ENCODE data around the gene TOM1.

TOM1 gene

DNA sequence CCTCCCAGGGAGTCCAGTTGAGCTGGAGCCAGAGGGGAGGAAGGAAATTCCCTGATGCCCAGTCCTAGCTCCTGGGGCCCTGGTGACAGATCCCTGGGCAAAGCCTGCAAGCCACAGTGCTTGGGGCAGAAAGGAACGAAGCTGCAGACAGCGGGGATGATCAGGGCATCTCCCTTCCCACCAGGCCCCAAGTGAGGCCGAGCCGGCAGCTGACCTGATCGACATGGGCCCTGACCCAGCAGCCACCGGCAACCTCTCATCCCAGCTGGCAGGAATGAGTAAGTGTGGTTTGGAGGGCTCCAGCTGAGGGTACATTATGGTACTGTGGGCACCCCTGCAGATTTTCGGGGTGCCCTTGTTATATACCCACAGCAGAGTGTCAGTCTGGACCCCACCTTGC, 33.5 kb downstream of the TOM1 start:
- H3K27ac ChIP-seq = no peak overlapping the region

DNA sequence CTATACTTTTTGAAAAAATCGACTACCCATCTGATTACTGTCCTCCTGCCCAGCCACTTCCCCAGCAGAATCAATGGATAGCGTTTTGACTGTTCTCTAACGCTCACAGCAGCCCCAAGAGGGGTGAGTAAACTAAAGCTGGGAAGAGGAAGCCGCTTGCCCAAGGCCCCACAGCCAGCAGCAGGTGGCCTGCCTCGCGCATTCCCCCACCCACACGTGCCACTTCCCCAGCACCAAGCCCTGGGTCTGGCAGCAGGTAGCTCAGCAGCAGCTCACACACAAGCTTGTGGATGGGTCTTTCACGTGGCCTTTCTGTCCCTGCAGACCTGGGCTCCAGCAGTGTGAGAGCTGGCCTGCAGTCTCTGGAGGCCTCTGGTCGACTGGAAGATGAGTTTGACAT, 34.3 kb downstream of the TOM1 start:
- no peak for TF ChIP-seq ZFX (IDR thresholded peaks at IDR 0.05)
- TF ChIP-seq, protein P1, sequence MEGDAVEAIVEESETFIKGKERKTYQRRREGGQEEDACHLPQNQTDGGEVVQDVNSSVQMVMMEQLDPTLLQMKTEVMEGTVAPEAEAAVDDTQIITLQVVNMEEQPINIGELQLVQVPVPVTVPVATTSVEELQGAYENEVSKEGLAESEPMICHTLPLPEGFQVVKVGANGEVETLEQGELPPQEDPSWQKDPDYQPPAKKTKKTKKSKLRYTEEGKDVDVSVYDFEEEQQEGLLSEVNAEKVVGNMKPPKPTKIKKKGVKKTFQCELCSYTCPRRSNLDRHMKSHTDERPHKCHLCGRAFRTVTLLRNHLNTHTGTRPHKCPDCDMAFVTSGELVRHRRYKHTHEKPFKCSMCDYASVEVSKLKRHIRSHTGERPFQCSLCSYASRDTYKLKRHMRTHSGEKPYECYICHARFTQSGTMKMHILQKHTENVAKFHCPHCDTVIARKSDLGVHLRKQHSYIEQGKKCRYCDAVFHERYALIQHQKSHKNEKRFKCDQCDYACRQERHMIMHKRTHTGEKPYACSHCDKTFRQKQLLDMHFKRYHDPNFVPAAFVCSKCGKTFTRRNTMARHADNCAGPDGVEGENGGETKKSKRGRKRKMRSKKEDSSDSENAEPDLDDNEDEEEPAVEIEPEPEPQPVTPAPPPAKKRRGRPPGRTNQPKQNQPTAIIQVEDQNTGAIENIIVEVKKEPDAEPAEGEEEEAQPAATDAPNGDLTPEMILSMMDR (conservative IDR thresholded peaks at IDR 0.05) = no peak
- no peak overlapping the region for H3K27ac ChIP-seq

More for the DNA sequence above, 33.5 kb downstream of the TOM1 start:
- TF ChIP-seq ZFX (IDR thresholded peaks at IDR 0.05) = no peak
- TF ChIP-seq, protein P1 (conservative IDR thresholded peaks at IDR 0.05) = no peak

DNA sequence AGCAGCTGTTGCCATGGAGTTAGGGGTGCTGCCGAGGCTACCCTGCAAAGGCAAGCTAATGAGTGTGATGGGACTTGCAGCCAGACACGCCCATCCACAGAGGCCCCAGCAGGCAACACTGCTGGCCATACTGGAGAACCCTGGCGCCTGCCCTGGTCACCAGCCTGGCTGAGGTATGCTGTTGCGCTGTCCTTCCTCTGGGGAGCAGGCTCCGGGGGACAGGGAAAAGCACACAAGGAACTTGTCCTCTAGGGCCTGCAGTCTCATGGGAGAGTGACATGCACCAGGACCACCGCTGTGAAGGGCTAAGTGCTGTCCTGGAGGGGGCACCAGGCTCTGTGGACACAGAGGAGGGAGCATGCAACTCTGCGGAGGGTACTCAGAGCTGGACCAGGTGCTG, 35.8 kb downstream of the TOM1 start:
- H3K27ac ChIP-seq = peak overlapping the region; percentile 4; the same call in 1 of the 2 replicates
- TF ChIP-seq ZFX (IDR thresholded peaks at IDR 0.05) = no peak
- TF ChIP-seq, protein P1 (conservative IDR thresholded peaks at IDR 0.05) = no peak

DNA sequence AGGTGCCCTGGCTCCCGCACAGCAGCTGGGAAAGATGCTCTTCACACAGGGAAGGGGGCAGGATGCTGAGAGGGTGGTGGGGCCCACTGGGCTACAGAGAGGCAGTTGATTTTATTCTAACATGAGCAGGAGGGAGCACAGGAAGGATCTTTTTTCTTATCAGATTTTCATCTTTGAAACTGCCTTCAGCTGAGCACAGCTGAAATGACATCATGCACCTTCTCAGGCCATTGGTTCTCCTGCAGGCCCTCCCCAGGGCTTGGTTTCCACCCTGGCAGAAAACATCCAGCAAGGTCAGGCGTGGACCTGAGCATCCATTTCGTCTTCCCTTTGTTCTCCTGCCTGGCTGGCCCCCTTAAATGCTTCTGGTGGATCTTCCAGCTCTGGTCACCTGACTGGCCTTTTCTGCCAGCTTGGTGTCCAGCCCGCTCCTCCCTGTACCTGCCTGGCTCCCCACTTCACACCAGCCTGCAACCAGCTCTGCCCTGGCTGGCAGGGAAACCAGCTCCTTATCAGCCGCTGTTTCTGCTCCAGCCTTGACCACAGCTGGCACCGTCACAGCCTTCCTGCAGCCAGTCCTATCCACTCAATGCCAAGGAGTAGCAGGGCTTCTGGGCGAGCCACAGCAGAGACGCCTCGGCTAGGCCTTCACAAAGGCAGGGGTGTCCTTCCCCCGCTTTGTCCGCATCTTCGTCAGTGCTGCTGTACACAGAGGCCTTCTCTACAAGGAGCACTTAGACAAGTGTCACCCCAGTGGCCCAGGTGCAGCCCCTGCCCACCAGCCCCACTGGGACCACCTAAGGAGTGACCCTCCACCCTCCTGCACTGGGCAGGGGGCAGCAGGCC, 36.5 kb downstream of the TOM1 start:
- TF ChIP-seq, protein P1 (conservative IDR thresholded peaks at IDR 0.05) = no peak
- no peak for TF ChIP-seq ZFX (IDR thresholded peaks at IDR 0.05)
- H3K27ac ChIP-seq = peak overlapping the region; percentile 11; the same call in 1 of the 2 replicates

DNA sequence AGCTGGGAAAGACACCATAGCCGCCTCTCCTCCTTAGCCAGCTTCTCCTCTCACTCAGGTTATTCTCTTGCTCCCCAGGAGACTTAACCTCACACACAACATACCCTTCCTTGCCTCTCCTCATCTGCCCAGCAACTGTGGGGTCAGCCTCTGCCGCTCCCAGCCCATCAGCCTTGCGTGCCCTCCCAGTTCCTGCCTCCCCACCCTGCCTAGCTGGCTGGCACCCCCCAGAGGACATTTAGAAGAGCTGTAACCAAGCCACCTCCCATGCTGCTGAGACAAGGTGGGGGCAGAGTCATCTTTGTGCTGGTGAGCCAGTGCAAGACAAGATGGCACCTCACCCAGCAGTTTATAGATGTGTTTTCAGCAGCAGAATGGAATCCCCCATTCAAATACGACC, 38.2 kb downstream of the TOM1 start:
- no peak overlapping the region for H3K27ac ChIP-seq
- no peak for TF ChIP-seq ZFX (IDR thresholded peaks at IDR 0.05)
- TF ChIP-seq, protein P1 (conservative IDR thresholded peaks at IDR 0.05) = no peak

DNA sequence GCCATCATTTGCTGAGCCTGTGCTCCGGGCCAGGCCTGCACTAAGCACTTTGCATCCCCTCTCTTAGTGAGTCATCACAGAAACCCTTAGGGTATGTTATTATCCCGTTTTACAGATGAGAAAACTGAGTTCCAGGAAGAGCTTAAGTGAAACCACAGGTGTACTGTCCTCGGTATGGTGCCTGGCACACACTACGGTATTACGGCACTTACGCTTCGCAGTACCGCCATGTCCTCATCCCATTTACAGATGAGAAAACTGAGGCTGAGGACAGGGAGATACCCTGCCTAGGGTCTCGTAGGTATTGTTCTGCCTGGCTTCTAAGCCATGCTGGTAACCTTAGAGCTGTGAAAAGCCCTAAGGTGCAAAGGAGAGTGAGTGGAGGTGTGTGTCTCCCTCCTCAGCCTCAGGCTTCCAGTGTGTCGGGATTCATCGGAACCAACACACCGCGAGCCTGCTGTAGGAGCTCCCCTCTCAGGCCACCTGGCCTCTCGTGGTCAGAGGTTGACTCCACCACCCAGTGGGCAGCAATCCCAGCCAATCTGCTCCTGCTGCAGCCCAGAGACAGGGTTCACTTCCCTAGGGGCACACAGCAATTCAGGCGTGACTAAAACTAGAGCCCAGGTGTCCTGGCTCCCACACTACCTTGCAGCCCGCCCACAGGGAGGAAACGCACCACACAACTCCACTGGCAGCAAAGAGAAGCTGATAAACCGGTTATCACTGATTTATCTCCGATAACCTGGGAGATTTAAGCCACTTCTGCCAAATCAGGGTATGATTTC, 41.6 kb downstream of the TOM1 start:
- no peak for TF ChIP-seq ZFX (IDR thresholded peaks at IDR 0.05)
- TF ChIP-seq, protein P1 (conservative IDR thresholded peaks at IDR 0.05) = no peak
- H3K27ac ChIP-seq = peak overlapping the region; percentile 64

DNA sequence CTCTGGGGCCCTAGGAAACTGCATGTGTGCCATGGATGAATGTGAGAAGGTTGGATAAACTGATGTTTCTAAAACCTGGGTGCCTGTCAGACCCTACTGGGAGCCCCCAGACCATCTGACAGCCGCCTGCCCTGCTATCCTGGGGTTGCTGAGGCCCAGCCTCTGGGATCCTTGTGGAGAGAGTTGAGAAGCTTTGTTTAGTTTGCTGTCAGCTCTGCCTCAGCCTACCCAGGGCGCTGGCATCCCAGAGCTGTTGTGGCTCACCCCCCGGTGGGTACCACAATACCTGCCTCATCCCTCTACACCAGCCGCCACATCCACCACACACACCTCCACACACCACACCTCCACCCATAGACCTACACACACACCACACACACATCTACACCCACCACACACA, 42.7 kb downstream of the TOM1 start:
- no peak for TF ChIP-seq ZFX (IDR thresholded peaks at IDR 0.05)
- TF ChIP-seq, protein P1 (conservative IDR thresholded peaks at IDR 0.05) = no peak

More for the DNA sequence above, 42.7 kb downstream of the TOM1 start:
- H3K27ac ChIP-seq = peak overlapping the region; percentile 64
